Hepatocyte (in vitro differentiated cells): ENCODE data around the gene CYP3A4.

Experiments used
- CTCF ChIP-seq: fragments of 200-600 bp; sonication (generic); IDR thresholded peaks from 2 replicates; pipeline ENCODE4 v1.5.1; 2016; ENCODE audit warnings: antibody characterized with exemption, mild to moderate bottlenecking; ENCODE audit not compliant: poor library complexity
- EZH2 ChIP-seq: fragments of 200-600 bp; sonication (generic); IDR thresholded peaks from 2 replicates; pipeline ENCODE4 v1.6.1; 2016; ENCODE audit warnings: antibody characterized with exemption, mild to moderate bottlenecking, borderline replicate concordance
- EZH2phosphoT487 ChIP-seq: fragments of 200-600 bp; sonication (generic); IDR thresholded peaks from one replicate; pipeline ENCODE4 v1.6.1; 2018; ENCODE audit warnings: antibody characterized with exemption, mild to moderate bottlenecking, low read depth, moderate library complexity; ENCODE audit not compliant: unreplicated experiment, severe bottlenecking

- TF ChIP-seq CTCF: no peak
- no peak for TF ChIP-seq EZH2
- no peak for TF ChIP-seq EZH2phosphoT487
Measured at GRCh38 chr7:99833289-99833877, 49.4 kb upstream of the CYP3A4 start.
